CD4-positive, alpha-beta T cell treated with Interleukin-21 for 1 hour (primary cell): ENCODE data around the gene ATL1.
"Not testable (repeated sequence)": the region's sequence is repeated elsewhere in the genome, so short reads cannot be mapped to it uniquely, and the experiment has no call there.

ENCODE experiments used
- DNase-seq: peaks from one replicate; pipeline ENCODE4 v3.0.0-alpha.2; 2020

Gene ATL1

DNA sequence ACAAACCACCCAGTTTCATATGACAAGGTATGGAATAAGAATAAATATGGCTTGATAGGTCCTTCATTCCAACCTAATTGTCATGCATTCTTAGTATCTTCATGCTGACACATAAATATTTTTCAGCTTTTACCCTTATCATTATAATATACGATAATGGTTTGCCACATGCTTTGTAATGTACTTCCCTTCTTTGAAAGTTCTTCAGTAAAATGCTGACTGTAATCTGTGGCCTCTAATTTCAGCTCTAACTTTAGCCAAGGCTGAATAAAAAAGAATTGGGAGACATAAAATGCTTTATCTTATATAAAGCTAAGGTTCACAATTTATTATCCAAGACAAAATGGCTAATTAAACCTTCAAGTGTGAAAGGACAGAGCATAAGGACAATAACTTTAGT is 24.9 kb upstream of the ATL1 start:
- no peak for DNase-seq

DNA sequence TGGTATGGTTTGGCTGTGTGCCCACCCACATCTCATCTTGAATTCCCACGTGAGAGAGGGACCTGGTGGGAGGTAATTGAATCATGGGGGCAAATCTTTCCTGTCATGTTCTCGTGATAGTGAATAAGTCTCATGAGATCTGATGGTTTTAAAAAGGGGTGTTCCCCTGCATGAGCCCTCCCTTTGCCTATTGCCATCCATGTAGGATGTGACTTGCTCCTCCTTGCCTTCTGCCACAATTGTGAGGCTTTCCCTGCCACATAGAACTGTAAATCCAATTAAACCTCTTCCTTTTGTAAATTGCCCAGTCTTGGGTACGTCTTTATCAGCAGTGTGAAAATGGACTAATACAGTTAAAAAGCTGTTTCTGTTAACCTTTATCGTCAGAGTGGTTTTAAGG is 21.9 kb upstream of the ATL1 start:
- not testable (repeated sequence) for DNase-seq

DNA sequence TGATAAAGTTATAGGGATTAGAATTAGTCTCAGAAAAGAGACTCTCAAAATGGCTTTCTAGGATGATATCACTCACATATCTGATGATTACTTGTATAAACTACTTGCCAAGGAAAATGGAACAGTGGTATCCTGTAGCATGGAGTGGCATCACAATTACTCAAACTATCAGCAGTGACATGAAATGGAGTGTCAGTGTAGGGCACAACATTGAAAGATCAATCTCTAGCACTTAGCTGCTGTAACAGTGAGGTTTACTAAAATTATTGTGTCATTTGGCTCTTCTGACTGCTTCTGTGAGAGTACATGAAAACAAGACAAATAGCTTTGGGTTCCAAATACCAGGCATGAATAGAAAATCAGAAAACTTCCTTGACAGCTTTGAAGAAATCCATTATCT is 20.9 kb upstream of the ATL1 start:
- no peak for DNase-seq

DNA sequence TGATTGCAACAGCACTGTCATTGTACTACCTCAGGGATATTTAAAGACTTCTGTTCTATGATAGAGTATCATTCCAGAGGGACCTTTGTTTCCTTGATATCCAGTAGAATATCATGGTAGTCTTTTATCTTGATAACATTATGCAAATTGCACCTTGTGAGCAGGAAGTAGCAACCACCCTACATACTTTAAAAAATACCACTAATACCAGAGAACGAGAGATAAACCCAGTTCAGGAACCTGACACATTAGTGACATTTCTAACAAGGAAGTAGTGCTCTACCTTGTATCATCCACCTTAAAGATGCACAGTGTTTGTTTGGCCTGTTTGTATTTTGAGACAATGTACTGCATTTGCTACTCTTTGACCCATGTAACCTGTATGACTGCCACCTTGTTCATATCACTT is 18.8 kb upstream of the ATL1 start:
- DNase-seq: no peak

DNA sequence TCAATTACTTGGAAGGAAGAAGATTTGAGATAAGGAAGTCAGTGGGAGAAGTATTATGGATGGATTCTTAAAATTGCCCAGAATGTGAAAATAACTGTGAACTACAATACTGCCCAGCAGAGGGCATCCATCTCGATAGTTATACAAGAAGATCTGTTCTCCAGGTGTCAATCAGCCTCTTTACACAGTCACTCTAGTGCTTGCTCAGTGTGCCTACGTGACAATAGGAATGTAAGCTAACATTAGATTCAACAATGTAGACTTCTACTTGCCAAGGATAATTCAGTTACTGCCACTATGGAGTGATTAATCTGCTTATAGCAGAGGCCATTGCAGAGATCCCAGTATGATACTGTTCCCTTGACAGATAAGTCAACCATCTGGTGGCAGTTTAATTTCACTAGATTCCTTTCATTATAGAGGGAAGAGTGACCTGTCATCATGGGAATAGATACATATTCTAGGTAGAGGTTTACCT is 17.0 kb upstream of the ATL1 start:
- DNase-seq: peak; percentile 54

DNA sequence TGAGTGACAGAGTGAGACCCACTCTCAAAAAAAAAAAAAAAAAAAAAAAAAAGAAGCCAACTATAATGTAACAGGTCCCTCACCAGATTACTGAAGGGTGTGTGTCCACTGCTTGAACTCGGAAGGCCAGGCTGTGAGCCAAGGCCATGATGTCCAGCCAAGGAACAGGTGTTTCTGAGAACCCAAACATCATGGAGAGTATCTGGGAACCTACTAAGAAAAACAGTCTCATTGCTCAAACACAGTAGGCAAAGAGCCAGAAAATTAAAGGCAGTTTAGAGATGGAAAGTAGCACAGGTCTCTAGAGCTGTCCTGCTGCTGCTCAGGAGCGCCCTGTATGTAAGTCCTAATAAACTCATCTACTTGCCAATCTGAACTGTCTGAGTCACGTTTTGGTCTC is 15.0 kb upstream of the ATL1 start:
- no peak for DNase-seq

DNA sequence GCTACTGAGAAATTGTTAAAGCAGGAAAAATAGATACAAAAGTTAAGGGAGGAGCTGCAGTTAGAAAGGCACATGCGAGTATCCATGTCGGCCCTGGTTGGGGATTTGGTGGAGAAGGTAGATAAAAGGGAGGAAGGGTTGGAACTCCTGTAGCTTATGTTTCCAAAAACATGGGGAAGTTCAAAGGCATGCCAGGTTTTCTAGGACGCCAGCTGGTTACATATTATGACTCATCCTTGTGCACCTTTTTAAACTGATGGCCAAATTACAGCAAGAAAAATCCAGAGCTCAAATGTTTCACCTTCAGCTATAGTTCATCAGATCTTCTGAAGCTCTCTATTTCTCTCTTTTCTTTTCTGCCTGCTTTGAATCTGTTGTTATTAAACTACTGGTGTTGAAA is 14.3 kb upstream of the ATL1 start:
- DNase-seq: no peak

DNA sequence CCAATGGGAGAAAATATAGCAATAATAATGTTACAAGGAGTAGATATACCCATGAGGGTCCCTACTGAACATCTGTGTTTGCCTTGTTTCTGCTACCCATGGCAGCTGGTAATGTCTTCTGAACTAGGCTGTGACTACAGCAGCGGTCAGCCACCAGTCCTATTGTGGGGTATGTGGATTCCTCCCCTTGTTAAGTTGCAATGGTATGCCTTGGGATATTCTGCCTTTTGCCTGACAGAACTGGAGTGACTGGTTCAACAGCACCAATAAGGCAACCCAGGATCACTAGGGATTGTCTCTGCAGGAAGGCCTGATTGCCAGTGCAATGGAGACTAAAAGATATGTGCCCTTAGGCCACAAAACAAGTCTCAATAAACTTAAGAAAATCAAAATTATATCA is 9.7 kb upstream of the ATL1 start:
- no peak for DNase-seq

DNA sequence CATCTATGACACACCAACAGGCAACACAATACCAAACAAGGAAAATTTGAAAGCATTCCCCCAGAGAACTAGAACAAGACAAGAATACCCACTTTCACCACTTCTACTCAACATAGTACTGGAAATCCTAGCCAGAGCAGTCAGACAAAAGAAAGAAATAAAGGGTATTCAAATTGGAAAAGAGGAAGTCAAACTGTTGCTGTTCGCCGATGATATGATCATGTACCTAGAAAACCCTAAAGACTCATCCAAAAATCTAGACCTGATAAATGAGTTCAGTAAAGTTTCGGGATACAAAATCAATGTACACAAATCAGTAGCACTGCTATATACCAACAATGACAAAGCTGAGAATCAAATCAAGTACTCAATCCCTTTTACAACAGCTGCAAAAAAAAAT is 8.1 kb upstream of the ATL1 start:
- DNase-seq: no peak

DNA sequence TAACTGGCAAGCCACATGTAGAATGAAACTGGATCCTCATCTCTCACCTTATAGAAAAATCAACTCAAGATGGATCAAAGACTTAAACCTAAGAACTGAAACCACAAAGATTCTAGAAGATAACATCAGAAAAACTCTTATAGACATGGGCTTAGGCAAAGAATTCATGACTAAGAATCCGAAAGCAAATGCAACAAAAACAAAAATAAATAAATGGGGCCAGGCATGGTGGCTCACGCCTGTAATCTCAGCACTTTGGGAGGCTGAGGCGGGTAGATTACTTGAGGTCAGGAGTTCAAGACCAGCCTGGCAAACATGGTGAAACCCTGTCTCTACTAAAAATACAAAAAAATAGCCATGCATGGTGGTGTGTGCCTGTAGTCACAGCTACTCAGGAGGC is 7.1 kb upstream of the ATL1 start:
- DNase-seq: not testable (repeated sequence)

DNA sequence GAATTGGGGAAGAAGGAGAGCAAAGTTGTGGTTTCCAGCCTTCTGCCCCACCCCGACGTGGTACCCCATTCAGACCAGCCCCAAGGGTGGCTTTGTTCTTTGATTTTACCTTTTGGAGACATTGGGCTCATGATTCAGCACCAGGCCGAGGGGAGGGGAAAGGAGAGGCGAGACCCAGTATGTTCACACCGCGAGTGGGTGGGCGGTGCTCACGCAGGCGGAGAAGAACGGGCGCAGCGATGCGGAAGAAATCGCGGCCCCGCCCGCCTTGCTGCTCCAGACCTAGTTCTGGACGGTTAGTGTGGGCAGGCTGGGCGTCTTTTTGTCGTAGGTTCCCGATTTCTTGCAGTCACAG is 963 bp downstream of the ATL1 start:
- peak; percentile 12 for DNase-seq

DNA sequence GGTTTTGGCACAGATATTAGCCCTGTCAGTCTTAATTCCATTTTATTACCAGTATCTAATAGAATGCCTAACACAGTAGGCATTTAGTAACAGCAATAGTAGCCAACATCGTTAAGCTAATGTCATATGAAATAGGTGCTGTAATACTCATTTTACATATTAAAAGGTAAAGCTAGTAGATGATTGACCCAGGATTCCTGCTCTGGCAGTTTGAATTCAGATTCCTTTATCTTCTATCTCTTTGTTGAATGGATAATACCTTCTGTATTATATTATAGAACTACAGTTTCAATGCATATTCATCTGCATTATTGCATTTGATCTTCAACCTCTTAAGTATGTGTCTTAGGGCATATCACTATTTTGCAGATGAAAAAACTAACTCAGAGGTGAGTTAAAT is 2.9 kb downstream of the ATL1 start:
- no peak for DNase-seq

DNA sequence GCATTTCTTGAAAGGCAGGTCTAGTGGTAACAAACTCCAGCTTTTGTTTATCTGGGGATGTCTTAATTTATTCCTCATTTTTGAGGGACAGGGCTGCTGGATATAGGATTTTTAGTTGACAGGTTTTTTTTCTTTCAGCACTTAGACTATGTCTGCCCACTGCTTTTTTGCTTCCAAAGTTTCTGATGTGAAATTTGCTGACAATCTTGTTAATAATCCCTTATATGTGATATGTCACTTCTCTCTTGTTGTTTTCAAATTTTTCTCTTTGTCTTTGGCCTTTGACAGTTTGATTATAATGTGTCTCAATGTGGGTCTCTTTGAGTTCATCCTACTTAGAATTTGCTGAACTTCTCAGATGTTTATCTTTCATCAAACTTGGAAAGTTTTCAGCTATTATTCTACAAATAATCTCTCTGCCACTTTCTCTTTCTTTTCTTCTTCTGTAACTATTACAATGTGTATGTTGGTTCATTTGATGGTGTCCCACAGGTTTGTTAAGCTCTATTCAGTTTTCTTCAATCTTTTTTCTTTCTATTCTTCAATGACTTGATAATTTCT is 9.8 kb downstream of the ATL1 start:
- no peak for DNase-seq

DNA sequence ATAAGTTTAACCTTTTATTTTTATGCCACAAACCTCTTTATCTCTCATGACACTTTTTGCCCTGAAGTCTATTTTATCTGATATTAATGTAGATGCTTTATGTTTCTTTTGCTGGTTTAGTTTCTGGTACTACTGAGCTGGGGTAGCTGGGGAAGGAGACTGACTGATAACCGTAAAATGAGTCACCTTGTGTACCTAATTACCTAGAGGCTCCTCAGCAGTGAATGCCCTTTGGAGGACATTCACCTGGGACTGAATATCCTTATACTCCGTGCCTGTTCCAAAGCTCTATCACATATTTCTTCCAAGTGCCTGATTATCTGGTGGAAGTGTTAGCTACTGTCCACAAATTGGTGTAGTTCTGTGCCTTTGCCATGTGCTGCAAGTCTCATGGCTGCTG is 13.9 kb downstream of the ATL1 start:
- DNase-seq: no peak

DNA sequence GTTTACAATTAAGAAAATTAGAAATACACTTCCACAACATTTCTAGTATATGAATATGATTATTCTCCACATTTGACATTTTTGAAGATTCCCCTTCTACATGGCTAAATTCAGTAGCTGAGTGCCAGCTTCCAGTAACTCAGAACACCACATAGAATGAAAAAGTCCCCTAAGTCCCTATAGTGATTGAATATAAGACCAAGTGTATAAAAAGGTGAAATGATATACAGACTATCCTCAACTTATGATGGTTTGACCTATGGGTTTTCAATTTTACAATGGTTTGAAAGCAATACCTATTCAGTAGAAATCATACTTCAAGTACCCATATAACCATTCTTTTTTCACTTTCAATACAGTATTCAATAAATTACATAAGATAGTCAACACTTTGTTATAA is 15.8 kb downstream of the ATL1 start:
- no peak for DNase-seq

DNA sequence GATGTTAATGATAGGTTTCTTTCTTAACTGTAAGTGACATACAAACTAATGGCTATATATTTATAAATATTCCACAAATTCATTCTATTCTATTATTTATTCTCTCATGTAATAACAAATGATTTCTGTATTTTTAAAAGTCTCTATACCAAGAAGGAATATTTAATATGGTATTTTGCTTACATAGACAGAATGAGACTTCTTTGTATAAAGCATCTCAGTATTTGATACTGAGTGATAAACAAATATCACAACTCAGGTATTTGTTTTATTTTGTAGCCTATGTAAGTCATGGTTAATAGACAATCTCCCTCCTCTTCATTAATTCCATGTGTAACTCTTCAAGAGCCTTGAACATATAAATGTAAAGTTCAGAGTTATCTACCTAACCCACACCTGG is 18.0 kb downstream of the ATL1 start:
- DNase-seq: no peak

DNA sequence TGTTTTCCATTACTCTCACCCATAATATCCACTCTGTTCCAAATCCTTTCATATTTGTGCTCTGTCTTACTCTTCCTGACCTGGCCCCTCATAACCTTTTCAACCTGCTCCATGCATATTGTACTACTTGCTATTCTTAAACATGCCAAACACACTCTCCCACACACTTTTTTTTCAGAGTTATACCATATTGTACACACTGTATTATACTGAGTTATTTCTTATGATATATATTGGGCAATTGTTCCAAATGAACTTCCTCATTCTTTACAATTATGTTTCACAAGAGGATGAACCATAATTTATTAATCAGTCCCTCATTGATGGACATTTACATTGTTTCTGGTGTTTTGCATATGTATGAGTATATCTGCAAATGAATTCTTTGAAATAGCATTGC is 18.5 kb downstream of the ATL1 start:
- DNase-seq: no peak

DNA sequence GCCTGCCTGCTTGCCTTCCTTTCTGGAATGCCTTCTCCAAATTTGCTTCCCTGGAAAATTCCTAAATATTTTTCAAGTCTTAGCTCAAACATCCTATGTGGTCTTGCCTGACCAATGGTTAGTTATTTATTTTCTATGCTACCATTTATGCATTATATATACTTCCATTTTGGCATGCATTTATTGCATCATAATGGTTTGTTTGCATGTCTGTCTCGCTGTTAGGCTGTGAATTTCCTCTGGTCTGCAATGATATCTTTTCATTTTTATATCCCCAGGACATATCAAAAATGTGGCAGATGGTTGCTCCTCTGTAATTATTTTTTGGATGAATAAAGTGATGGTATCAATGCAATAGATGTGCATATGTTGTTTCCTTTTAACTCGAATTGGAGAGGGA is 30.5 kb downstream of the ATL1 start:
- DNase-seq: no peak

DNA sequence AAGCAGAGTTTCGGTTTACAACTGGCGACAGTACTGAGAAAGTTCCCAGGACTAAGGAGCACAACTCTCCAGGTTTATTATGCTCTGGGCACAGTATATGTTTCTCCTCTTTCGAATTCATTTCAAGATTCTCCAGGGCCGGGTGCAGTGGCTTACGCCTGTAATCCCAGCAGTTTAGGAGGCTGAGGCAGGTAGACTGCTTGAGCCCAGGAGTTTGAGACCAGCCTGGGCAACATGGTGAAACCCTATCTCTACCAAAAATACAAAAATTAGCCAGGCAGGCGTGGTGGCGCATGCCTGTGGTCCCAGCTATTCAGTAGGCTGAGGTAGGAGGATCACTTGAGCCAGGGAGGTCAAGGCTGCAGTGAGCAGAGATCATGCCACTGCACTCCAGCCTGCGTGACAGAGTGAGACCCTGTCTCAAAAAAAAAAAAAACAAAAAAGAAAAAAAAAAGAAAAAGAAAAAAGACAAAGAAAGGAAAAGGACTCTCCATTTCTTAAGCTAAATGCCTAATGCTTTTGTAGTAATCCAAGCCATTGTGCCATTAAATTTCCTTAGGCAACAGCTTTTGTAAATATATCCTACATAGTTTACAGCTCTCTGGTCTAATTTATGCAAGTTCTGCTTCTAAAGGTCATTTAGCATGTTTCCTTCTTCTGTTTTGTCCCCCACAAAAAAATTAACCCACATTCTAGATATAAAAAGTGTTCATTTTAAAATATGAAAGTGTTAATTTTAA is 34.8 kb downstream of the ATL1 start:
- DNase-seq: no peak

DNA sequence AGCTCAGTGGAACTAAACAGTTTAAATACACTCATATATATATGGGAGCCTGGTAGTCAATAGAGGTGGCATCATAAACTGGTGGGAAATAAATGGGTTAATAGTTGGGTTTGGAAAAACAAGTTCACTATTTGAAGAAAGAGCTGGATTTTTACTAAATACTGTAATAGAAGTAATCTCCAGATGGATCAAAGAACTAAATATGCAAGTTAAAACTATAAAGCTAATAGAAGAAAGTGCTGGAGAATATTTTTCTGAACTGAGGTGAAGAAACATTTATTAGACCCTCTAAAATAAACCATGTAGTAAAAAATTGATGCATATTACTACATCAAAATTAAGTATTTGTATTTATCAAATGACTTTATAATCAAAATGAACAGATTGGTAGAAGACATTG is 38.8 kb downstream of the ATL1 start:
- DNase-seq: no peak

DNA sequence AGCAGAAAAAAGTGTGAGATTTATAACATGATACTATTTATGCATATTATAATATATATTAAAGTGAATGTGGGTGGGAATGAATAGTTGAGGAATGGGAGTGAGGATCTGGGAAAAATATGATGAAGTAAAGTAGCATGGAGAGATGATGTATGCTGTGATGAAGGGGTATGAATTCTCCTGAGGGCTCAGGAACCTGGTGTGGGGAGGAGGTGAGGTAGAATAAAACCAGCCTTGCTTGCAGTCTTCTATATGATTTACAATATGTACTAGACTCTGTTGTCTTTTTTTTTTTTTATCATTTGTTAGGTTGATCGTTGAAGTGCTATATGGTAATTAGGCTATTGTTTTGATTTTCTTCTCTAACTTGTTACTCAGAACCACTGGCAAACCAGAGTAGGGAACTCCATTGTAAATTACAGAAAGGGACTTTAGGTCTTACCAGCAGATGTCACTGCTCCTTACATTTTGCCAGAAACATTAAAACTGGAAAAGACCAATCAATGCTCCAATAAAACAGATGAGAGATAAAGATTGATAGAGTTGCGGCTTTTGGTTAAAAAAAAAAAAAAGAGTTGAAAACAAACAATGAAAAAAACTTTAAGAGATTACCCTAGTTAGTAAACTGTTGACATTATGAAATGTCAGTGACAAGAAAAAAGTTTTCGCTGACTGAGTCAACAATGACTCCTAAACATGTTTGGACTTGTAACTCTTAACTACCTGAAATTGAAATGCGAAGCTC is 39.9 kb downstream of the ATL1 start:
- peak; percentile 37 for DNase-seq

DNA sequence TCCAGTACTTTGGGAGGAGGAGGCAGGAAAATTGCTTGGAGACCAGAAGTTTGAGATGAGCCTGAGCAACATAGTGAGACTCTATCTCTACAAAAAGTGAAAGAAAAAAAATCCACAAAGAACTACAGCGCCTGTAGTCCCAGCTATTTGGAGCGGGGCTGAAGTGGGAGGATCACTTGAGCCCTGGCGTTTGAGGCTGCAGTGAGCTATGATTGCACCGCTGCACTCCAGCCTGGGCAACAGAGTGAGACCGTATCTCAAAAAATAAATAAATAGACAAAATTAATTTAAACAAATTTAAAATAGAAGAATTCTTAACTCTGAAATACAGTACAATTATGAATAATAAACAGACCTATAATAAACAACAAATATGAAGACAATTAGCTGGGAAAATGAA is 40.9 kb downstream of the ATL1 start:
- no peak for DNase-seq

DNA sequence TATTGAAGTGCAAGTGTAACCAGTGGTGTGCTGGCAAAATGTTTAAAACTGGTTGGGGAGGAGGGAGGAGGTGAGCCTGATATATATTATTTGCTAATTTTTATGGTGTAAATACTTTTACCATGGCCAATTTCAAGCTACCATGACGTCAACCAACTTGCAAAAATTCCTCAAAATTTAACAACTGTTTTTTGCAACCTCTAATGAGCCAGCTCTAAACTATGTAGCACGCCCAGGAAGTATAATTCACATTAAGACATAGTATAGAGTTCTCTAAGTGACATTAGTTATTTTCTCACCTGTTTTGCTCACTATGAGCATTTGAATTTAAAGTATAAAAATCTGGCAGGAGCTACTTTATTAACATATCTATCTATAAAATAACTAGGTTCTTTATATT is 41.4 kb downstream of the ATL1 start:
- no peak for DNase-seq

DNA sequence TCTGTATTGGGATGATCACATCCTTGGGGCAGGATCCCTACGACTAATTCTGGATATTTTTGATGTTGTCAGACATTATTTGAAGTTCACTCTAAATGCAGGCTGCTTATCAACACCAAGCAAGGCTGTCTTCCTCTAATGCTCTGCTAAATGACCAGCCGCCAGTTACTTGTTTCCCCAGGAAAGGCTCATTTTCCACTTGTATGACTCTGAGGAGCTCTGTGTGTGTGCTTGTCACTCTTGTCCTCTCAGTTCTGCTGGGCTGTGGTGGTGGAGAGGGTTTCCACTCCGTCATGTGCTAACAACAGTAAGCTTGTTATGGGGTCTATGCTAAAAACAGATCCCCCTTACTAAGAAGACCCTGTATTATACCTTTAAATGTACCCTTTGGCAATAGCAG is 42.1 kb downstream of the ATL1 start:
- DNase-seq: no peak

DNA sequence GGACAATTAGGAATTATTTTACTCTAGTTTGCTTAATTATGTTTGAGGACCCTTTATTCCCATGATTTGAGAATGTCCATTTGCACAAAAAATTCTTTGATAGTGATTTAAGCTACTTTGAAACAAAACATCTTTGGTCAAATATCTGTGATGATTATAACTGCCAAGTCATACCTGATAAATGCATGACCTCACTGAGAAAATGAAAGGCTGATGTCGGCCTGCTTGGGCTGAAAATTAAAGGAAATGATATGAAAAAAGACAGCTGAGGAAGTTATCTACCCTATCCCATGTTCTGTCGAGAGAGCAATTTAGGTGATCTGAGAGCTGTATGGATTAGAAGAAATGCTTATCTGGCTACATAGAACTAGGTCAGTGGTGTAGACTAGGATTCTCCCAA is 43.6 kb downstream of the ATL1 start:
- no peak for DNase-seq
